ENCODE results near the gene ZNF280C.

Gene ZNF280C

DNA sequence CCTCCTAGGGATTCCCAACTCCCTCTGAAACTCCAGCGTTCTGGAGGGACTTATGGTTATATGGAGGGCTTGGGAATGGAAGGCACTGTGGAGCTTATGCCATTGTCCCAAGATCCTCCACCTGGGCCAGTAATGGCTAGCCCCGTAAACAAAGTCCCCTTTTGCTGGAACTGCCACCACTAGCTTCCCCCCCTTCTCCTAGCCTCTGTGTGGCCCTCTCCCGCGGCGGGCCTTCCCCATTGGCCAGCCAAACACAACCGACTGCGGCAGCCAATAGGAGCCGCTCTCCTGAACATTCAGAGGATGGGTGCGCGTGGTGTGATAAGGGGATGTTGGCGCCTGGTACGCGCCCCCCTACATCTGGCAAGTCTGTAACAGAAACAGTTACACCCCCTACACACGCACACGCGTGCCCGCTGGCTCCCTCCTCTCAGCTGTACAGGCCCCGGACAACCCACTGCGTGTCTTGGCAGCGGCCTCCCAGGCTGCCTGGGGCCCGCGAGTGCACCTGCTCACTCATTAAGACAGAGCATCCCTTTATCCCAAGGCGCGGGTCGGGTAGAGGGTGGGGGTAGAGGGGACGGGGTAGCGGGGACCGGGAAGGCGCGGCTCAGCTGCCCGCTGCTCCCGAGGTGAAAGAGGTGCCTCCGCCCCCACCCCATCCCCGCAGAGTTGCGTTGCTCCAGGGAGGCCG is 97.8 kb downstream of the ZNF280C start:
- no peaks in the 10 kb centered on the region for H3K9me2 ChIP-seq (ENCODE audit: low read depth, low read length)
- H3K4me3 ChIP-seq (ENCODE audit: low read depth, low read length, poor library complexity, severe bottlenecking): peak overlapping the region; percentile 91
- no peak overlapping the region for H2AFZ ChIP-seq (ENCODE audit: low read length)
- H3F3A ChIP-seq (ENCODE audit: insufficient read depth, low read length): no peaks in the 10 kb centered on the region
- peak overlapping the region; percentile 79 for H3K4me2 ChIP-seq (ENCODE audit: low read length)
- H3K9ac ChIP-seq (ENCODE audit: low read length): peak overlapping the region; percentile 91
- H3K27me3 ChIP-seq (ENCODE audit: insufficient read depth, low read length): no peaks in the 10 kb centered on the region
- no peaks in the 10 kb centered on the region for H4K20me1 ChIP-seq (ENCODE audit: insufficient read depth, low read length)
- peak overlapping the region; percentile 88 for H3K27ac ChIP-seq (ENCODE audit: low read depth, low read length, poor library complexity, severe bottlenecking)
- peaks cover 46% of the 10 kb centered on the region for H3K4me1 ChIP-seq (ENCODE audit: insufficient read depth, low read length, severe bottlenecking)
- H3K79me2 ChIP-seq (ENCODE audit: insufficient read depth, low read length): no peaks in the 10 kb centered on the region; the same call in none of the 2 replicates
- TF ChIP-seq EZH2 (IDR thresholded peaks at IDR 0.05; ENCODE audit: borderline replicate concordance, low read length): no peak
- H3K36me3 ChIP-seq (ENCODE audit: insufficient read depth, low read length): no peaks in the 10 kb centered on the region
- no peaks in the 10 kb centered on the region for H3K9me3 ChIP-seq (ENCODE audit: low read length)

DNA sequence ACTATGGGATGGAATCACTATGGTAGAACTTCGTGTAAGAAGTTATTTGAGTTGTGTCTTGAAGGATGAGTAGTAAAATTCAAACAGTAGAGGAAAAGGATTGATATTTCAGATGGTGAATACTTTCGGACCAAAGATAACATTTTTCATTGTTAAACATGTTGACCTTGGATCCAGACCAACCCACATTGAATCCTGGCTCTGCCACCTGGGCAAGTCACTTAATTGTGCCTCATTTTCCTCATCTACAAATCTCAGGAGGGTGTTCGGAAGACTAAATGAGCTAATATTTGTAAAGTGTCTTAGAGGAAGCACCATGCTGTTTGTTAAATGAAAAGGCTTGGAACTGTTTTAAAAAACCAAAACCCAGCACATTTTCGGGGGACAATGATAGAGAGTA is 101.7 kb downstream of the ZNF280C start:
- H4K20me1 ChIP-seq (ENCODE audit: insufficient read depth, low read length): no peaks in the 10 kb centered on the region
- peak overlapping the region; percentile 92 for H3K27ac ChIP-seq (ENCODE audit: low read depth, low read length, poor library complexity, severe bottlenecking)
- H3K27me3 ChIP-seq (ENCODE audit: insufficient read depth, low read length): no peaks in the 10 kb centered on the region
- TF ChIP-seq EZH2 (IDR thresholded peaks at IDR 0.05; ENCODE audit: borderline replicate concordance, low read length): no peak
- TF ChIP-seq, protein P1, sequence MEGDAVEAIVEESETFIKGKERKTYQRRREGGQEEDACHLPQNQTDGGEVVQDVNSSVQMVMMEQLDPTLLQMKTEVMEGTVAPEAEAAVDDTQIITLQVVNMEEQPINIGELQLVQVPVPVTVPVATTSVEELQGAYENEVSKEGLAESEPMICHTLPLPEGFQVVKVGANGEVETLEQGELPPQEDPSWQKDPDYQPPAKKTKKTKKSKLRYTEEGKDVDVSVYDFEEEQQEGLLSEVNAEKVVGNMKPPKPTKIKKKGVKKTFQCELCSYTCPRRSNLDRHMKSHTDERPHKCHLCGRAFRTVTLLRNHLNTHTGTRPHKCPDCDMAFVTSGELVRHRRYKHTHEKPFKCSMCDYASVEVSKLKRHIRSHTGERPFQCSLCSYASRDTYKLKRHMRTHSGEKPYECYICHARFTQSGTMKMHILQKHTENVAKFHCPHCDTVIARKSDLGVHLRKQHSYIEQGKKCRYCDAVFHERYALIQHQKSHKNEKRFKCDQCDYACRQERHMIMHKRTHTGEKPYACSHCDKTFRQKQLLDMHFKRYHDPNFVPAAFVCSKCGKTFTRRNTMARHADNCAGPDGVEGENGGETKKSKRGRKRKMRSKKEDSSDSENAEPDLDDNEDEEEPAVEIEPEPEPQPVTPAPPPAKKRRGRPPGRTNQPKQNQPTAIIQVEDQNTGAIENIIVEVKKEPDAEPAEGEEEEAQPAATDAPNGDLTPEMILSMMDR (IDR thresholded peaks at IDR 0.05; ENCODE audit: low read length): no peak
- H3F3A ChIP-seq (ENCODE audit: insufficient read depth, low read length): no peaks in the 10 kb centered on the region
- peaks cover 22% of the 10 kb centered on the region for H3K79me2 ChIP-seq (ENCODE audit: insufficient read depth, low read length)
- H3K9me2 ChIP-seq (ENCODE audit: low read depth, low read length): no peaks in the 10 kb centered on the region
- H3K9ac ChIP-seq (ENCODE audit: low read length): peak overlapping the region; percentile 99
- H3K9me3 ChIP-seq (ENCODE audit: low read length): no peaks in the 10 kb centered on the region
- peaks cover 51% of the 10 kb centered on the region for H3K4me1 ChIP-seq (ENCODE audit: insufficient read depth, low read length, severe bottlenecking)
- H2AFZ ChIP-seq (ENCODE audit: low read length): no peak overlapping the region
- peak overlapping the region; percentile 93 for H3K4me2 ChIP-seq (ENCODE audit: low read length)
- no peaks in the 10 kb centered on the region; the same call in 1 of the 2 replicates for H3K36me3 ChIP-seq (ENCODE audit: insufficient read depth, low read length)
- peak overlapping the region; percentile 96 for H3K4me3 ChIP-seq (ENCODE audit: low read depth, low read length, poor library complexity, severe bottlenecking)

DNA sequence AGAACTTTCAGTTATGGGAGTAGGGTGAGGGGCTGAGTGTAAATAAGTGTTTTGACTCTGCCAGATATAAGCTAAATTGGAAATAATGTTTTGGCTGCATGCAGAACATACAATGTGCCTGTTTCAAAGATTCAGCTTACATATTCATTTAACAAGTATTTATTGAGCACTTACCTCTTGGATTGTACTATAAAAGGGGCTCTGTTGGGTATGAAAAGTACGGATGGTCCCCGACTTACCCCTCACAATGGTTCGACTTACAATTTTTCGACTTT is 102.3 kb downstream of the ZNF280C start:
- H2AFZ ChIP-seq (ENCODE audit: low read length): no peak overlapping the region
- H3K36me3 ChIP-seq (ENCODE audit: insufficient read depth, low read length): no peaks in the 10 kb centered on the region; the same call in 1 of the 2 replicates
- H3K9me3 ChIP-seq (ENCODE audit: low read length): no peaks in the 10 kb centered on the region

More for the DNA sequence above, 102.3 kb downstream of the ZNF280C start:
- TF ChIP-seq, protein P1 (IDR thresholded peaks at IDR 0.05; ENCODE audit: low read length): no peak
- TF ChIP-seq EZH2 (IDR thresholded peaks at IDR 0.05; ENCODE audit: borderline replicate concordance, low read length): no peak
- Histone ChIP-seq H3K4me1 (ENCODE audit: insufficient read depth, low read length, severe bottlenecking) (peaks cover 51% of the 10 kb centered on the region), H3K27me3 (ENCODE audit: insufficient read depth, low read length) (no peaks in the 10 kb centered on the region), H3K9ac (ENCODE audit: low read length) (peak overlapping the region; percentile 99), H3K4me3 (ENCODE audit: low read depth, low read length, poor library complexity, severe bottlenecking) (peak overlapping the region; percentile 96), H3K79me2 (ENCODE audit: insufficient read depth, low read length) (peaks cover 26% of the 10 kb centered on the region), H3F3A (ENCODE audit: insufficient read depth, low read length) (no peaks in the 10 kb centered on the region), H4K20me1 (ENCODE audit: insufficient read depth, low read length) (no peaks in the 10 kb centered on the region), H3K9me2 (ENCODE audit: low read depth, low read length) (no peaks in the 10 kb centered on the region), H3K27ac (ENCODE audit: low read depth, low read length, poor library complexity, severe bottlenecking) (peak overlapping the region; percentile 92), H3K4me2 (ENCODE audit: low read length) (peak overlapping the region; percentile 93)
